GM18870 (cell line): Measurements from ENCODE around the gene PSD.
"Not testable (repeated sequence)": the region's sequence is repeated elsewhere in the genome, so short reads cannot be mapped to it uniquely, and the experiment has no call there.

ENCODE experiments used
- ATAC-seq: cut with Tn5 transposase; IDR thresholded peaks from one replicate; pipeline ENCODE4 v1.9.1; 2021; ENCODE audit warnings: moderate library complexity; ENCODE audit not compliant: unreplicated experiment

PSD gene

GRCh38 chr10:102418622-102419268 lies at the start of gene PSD:
Gene PSD, minus strand, starts transcription at chr10:102418785. Its CDS starts 1,747 bp downstream, at chr10:102417038.
- ATAC-seq, result no peak

GRCh38 chr10:102467971-102468438 lies 49.4 kb upstream of the PSD start:
- ATAC-seq, result no peak

GRCh38 chr10:102467318-102467717 lies 48.7 kb upstream of the PSD start:
- ATAC-seq, result no peak

- no peak for ATAC-seq
Measured at GRCh38 chr10:102465466-102465865, 46.9 kb upstream of the PSD start.

GRCh38 chr10:102463983-102464382 lies 45.4 kb upstream of the PSD start:
- ATAC-seq, result no peak

GRCh38 chr10:102462512-102463054 lies 44.0 kb upstream of the PSD start:
- no peak for ATAC-seq

GRCh38 chr10:102461187-102462054 lies 42.8 kb upstream of the PSD start:
- no peak for ATAC-seq

GRCh38 chr10:102460836-102461186 lies 42.2 kb upstream of the PSD start:
- ATAC-seq, result no peak

- ATAC-seq, result no peak
Measured at GRCh38 chr10:102458656-102459055, 40.1 kb upstream of the PSD start.

- no peak for ATAC-seq
Measured at GRCh38 chr10:102457591-102458150, 39.1 kb upstream of the PSD start.

- no peak for ATAC-seq
Measured at GRCh38 chr10:102455893-102456471, 37.4 kb upstream of the PSD start.

GRCh38 chr10:102454662-102455487 lies 36.3 kb upstream of the PSD start:
- ATAC-seq, result not testable (repeated sequence)

GRCh38 chr10:102453502-102453901 lies 34.9 kb upstream of the PSD start:
- no peak for ATAC-seq

- no peak for ATAC-seq
Measured at GRCh38 chr10:102452672-102453340, 34.2 kb upstream of the PSD start.

GRCh38 chr10:102451105-102451969 lies 32.8 kb upstream of the PSD start, which contains the start of gene C10orf95:
Gene C10orf95, minus strand, starts transcription at chr10:102451543. Its CDS starts 450 bp downstream, at chr10:102451093.
- no peak for ATAC-seq

- ATAC-seq, result no peak
Measured at GRCh38 chr10:102450374-102451104, 32.0 kb upstream of the PSD start.

GRCh38 chr10:102450124-102450373 lies 31.5 kb upstream of the PSD start:
- ATAC-seq, result no peak
